Left lung (tissue), 10 donors: Measurements from ENCODE around the gene SUSD2. TPM values are rescaled to one million over a fixed set of nuclear protein-coding genes. Genes with fewer than 3 reads are reported as not detected.

Experiments
- ATAC-seq: fragments of 200-7000 bp; cut with Tn5 transposase; one replicate; pipeline ENCODE4 v1.9.1; 2020; ENCODE audit warnings: moderate library complexity
- DNase-seq, 4 donors: peaks; one replicate each; pipeline ENCODE4 v3.0.0-alpha.2; 2013 to 2020
- H3K27ac ChIP-seq, 2 donors: fragments of 200-600 bp; sonication (generic) in 1 of 2; one replicate each; pipeline versions ENCODE4 v1.5.0 to v1.8.0; 2020 to 2021
- H3K27me3 ChIP-seq, 2 donors: fragments of 200-600 bp; sonication (generic) in 1 of 2; one replicate each; pipeline versions ENCODE4 v1.5.0 to v1.8.0; 2020 to 2021
- H3K36me3 ChIP-seq, 2 donors: fragments of 200-600 bp; sonication (generic) in 1 of 2; one replicate each; pipeline versions ENCODE4 v1.5.0 to v1.8.0; 2020 to 2021
- H3K4me1 ChIP-seq, 2 donors: fragments of 200-600 bp; one replicate each; pipeline ENCODE4 v1.8.0; 2021
- H3K4me3 ChIP-seq, 2 donors: fragments of 200-600 bp; sonication (generic) in 1 of 2; one replicate each; pipeline versions ENCODE4 v1.5.0 to v1.8.0; 2020 to 2021; ENCODE audit warnings: mild to moderate bottlenecking in 1 of 2
- H3K9me3 ChIP-seq, 2 donors: fragments of 200-600 bp; sonication (generic) in 1 of 2; one replicate each; pipeline versions ENCODE4 v1.5.0 to v1.8.0; 2020 to 2021
- intact Hi-C, 2 donors: fragments of 100-400 bp; cut with DNase I; formaldehyde crosslinking; loops; one replicate each; pipeline versions ENCODE4 v1.11.2 to v1.14.2; 2022
- polyA plus RNA-seq, 6 donors: library from polyadenylated mRNA; unstranded; fragments of 120-200 nt; gene quantifications; one replicate each; pipeline ENCODE4 v1.2.1, GENCODE V29; 2013; ENCODE audit not compliant: insufficient read length in 6 of 6
- total RNA-seq, 2 donors: library from RNA; stranded (reverse); fragmentation: NEBNext Ultra II Directional; extraction: Animal tissue kit (Norgen Biotek cat#: 25700); gene quantifications; one replicate each; pipeline ENCODE4 v1.2.1, GENCODE V29; 2021
- TF ChIP-seq, protein P1 (sequence below), 2 donors: fragments of 200-600 bp; sonication (generic) in 1 of 2; IDR thresholded peaks; one replicate each; pipeline versions ENCODE4 v1.5.0 to v1.8.0; 2021; ENCODE audit warnings: antibody characterized with exemption in 2 of 2
- donor health status: DM: no; HTN: yes; CAD: no.
- donor health status: DM: no; HTN: no; CAD: no.

The SUSD2 gene
- total and polyA plus RNA-seq, 8 donors, result 8.2 to 374 (median 17.0) TPM

DNA sequence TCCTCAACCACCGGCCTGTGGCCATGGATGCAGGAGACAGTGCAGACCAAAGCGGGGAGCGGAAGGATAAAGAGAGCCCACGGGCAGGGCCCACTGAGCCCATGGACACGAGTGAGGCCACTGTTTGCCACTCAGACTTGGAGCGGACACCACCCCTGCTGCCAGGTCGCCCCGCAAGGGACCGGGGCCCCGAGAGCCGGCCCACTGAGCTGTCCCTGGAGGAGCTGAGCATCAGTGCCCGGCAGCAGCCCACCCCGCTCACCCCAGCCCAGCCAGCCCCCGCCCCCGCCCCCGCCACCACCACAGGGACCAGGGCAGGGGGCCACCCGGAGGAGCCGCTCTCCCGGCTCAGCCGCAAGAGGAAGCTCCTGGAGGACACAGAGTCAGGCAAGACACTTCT lies 14.5 kb upstream of the SUSD2 start:
- Histone ChIP-seq H3K4me3 (no peak overlapping the region), H3K4me1 (peaks cover 3 to 7% of the 10 kb centered on the region in 2 donors), H3K9me3 (no peaks in the 10 kb centered on the region), H3K27ac (no peak overlapping the region), H3K36me3 (peaks cover 0 to 92% of the 10 kb centered on the region in 2 donors), H3K27me3 (no peaks in the 10 kb centered on the region)
- ATAC-seq, result no peak
- intact Hi-C loops, result no loop called here
- TF ChIP-seq, protein P1, sequence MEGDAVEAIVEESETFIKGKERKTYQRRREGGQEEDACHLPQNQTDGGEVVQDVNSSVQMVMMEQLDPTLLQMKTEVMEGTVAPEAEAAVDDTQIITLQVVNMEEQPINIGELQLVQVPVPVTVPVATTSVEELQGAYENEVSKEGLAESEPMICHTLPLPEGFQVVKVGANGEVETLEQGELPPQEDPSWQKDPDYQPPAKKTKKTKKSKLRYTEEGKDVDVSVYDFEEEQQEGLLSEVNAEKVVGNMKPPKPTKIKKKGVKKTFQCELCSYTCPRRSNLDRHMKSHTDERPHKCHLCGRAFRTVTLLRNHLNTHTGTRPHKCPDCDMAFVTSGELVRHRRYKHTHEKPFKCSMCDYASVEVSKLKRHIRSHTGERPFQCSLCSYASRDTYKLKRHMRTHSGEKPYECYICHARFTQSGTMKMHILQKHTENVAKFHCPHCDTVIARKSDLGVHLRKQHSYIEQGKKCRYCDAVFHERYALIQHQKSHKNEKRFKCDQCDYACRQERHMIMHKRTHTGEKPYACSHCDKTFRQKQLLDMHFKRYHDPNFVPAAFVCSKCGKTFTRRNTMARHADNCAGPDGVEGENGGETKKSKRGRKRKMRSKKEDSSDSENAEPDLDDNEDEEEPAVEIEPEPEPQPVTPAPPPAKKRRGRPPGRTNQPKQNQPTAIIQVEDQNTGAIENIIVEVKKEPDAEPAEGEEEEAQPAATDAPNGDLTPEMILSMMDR (IDR thresholded peaks at IDR 0.05), result no peak
- DNase-seq, result no peak

DNA sequence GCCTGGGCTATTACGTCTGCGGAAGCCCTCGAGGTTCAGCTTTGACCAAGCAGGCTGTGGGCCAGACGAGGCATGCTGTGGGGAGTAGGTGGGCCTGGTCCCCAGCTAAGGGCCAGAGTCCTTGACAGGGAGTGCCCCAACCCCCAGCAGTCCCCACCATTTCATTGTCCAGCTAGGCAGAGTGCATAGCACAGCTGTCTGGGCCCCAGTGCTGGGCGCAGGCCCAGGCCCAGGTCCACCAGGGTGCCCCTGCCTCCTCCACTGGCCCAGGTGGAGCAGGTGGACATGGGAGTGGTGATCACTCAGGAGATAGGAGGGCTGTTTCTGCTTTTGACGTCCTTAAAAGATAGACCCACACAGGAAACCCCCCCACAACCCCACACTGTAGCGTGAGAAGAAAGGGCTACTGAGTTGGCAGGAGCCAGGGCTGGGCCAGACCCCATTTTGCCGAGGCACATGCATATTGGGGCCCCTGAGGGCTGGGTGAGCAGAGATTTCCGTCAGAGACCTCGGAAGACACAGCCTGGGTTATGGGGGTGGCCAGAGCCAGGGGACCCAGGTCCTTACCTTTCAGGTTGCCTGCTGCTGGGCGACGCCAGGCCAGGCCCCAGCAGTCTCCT lies 11.7 kb upstream of the SUSD2 start:
- no peak for DNase-seq
- H3K4me3 ChIP-seq, result no peak overlapping the region
- no peaks in the 10 kb centered on the region for H3K9me3 ChIP-seq
- peaks cover 0 to 98% of the 10 kb centered on the region in 2 donors for H3K36me3 ChIP-seq
- H3K27me3 ChIP-seq, result no peaks in the 10 kb centered on the region
- no peak overlapping the region for H3K27ac ChIP-seq
- no peaks in the 10 kb centered on the region for H3K4me1 ChIP-seq
- no peak for ATAC-seq
- TF ChIP-seq, protein P1 (IDR thresholded peaks at IDR 0.05), result no peak
- intact Hi-C loops, result loop anchor here in 1 of 2 donors (10.0 kb wide), 1 partner anchor 55 kb away; no protein-coding TSS in a partner anchor

DNA sequence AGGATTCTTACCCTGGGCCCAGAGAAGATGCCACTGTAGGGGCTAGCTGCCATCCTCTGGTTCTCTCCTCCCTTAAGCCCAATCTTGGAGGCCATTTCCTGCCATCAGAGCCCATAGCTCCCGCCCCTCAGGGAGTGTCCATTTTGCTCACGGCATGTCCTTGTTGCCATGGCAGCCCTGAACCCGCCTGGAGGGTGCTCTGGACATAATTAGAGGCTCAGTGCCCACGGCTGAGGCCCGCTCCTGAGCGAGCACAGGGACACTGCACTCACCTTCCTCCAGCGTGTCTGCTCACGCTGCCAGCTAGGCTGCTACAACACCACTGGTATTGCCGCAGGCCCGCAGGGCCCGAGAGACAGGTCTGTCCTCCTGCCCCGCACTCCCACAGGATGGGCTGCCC lies 11.1 kb upstream of the SUSD2 start:
- TF ChIP-seq, protein P1 (IDR thresholded peaks at IDR 0.05), result no peak
- Histone ChIP-seq H3K27ac (no peak overlapping the region), H3K9me3 (no peaks in the 10 kb centered on the region), H3K36me3 (peaks cover 0 to 97% of the 10 kb centered on the region in 2 donors), H3K4me1 (no peaks in the 10 kb centered on the region), H3K27me3 (no peaks in the 10 kb centered on the region), H3K4me3 (no peak overlapping the region)
- intact Hi-C loops, result loop anchor here in 1 of 2 donors (10.0 kb wide), 1 partner anchor 55 kb away; no protein-coding TSS in a partner anchor
- DNase-seq, result no peak
- ATAC-seq, result no peak

DNA sequence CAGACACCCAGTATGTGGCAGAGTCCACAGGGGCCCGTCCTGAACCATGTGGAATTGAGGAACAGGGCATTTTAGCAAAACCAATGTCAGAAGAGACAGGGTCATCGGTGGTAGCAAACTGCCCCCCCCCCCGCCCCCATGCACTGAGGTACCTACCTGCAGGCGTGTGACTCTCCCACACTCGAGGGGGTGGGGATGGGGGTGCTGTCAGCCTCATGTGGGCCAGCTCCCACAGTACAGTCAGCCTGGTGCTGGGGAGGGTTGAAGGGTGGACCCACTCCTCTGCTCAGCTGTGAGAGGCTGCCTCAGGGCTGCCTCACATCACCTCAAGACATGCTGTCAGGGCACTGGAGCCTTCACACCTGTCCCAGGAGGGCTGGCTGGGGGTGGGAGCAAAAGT lies 10.7 kb upstream of the SUSD2 start:
- H3K27ac ChIP-seq, result no peak overlapping the region
- TF ChIP-seq, protein P1 (IDR thresholded peaks at IDR 0.05), result no peak

GRCh38 chr22:24171822-24172221 lies 9.5 kb upstream of the SUSD2 start:
- Histone ChIP-seq H3K9me3 (no peaks in the 10 kb centered on the region), H3K4me1 (no peaks in the 10 kb centered on the region), H3K36me3 (peaks cover 0 to 96% of the 10 kb centered on the region in 2 donors), H3K27me3 (no peaks in the 10 kb centered on the region), H3K27ac (no peak overlapping the region), H3K4me3 (no peak overlapping the region)
- no peak for ATAC-seq
- TF ChIP-seq, protein P1 (IDR thresholded peaks at IDR 0.05), result no peak
- intact Hi-C loops, result loop anchor here in 1 of 2 donors (10.0 kb wide), 1 partner anchor 57 kb away; no protein-coding TSS in a partner anchor
- no peak for DNase-seq

More for the DNA sequence above, 10.7 kb upstream of the SUSD2 start:
- intact Hi-C loops, result loop anchor here in 1 of 2 donors (10.0 kb wide), 1 partner anchor 56 kb away; no protein-coding TSS in a partner anchor
- H3K9me3 ChIP-seq, result no peaks in the 10 kb centered on the region
- no peaks in the 10 kb centered on the region for H3K27me3 ChIP-seq
- DNase-seq (no peak), ATAC-seq (no peak)
- no peak overlapping the region for H3K4me3 ChIP-seq
- peaks cover 0 to 96% of the 10 kb centered on the region in 2 donors for H3K36me3 ChIP-seq
- no peaks in the 10 kb centered on the region for H3K4me1 ChIP-seq
